Suprapubic skin (tissue), 3 donors: ENCODE results near the gene CASP14.

Experiments used
- EP300 ChIP-seq: sonication (generic); formaldehyde crosslinking; IDR thresholded peaks from one replicate; pipeline ENCODE4 v1.6.1; 2017; ENCODE audit warnings: antibody characterized with exemption
- TF ChIP-seq, protein P1 (sequence below), 2 donors: fragments of 200-600 bp in 1 of 2; fragments of 450-650 bp in 1 of 2; sonication (generic) in 1 of 2; IDR thresholded peaks; one replicate each; pipeline ENCODE4 v1.5.1; 2016 to 2019; ENCODE audit warnings: antibody characterized with exemption in 2 of 2, mild to moderate bottlenecking in 1 of 2, moderate library complexity in 1 of 2

DNA sequence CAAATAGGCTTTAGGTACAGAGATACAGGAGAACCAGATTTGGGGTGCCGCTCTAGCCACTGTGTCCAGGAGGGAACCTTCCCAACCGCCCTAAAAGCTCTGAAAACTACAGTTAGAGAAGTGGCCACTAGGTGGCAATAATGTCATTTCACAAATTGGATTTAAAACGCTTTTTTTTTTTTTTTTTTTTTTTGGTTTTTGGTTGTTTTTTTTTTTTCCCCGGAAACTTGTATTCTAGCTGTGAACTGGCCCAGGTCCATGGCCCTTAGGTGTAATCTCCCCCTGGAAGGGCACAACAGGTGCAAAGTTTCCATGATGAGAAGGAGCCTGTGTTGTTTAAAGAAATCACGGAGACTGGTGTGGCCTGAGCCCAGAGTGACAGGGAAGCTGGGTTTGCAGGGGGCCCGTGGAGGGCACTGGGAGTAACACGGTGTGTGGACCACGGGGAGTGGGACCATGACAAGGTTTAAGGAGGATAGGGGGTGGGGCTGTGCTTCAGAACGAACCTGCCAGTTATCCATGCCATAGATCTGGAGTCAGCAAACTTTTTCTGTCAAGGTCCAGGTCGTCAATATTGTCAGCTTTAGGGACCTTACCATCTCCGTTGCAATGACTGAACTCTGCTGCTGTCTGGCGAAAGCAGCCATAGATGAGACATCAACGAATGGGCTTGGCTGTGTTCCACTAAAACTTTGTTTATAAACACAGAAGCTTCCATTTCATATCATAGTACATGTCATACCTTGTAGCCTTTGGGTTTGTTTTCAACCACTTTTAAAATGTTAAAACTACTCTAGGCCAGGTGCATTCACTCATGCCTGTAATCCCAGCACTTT, 42.9 kb downstream of the CASP14 start:
- TF ChIP-seq, protein P1, sequence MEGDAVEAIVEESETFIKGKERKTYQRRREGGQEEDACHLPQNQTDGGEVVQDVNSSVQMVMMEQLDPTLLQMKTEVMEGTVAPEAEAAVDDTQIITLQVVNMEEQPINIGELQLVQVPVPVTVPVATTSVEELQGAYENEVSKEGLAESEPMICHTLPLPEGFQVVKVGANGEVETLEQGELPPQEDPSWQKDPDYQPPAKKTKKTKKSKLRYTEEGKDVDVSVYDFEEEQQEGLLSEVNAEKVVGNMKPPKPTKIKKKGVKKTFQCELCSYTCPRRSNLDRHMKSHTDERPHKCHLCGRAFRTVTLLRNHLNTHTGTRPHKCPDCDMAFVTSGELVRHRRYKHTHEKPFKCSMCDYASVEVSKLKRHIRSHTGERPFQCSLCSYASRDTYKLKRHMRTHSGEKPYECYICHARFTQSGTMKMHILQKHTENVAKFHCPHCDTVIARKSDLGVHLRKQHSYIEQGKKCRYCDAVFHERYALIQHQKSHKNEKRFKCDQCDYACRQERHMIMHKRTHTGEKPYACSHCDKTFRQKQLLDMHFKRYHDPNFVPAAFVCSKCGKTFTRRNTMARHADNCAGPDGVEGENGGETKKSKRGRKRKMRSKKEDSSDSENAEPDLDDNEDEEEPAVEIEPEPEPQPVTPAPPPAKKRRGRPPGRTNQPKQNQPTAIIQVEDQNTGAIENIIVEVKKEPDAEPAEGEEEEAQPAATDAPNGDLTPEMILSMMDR (IDR thresholded peaks at IDR 0.05), result peak; percentile 46 to 72
- TF ChIP-seq EP300, result no peak
